GM19240 (cell line): ENCODE results near the gene AK5.
A peak's percentile ranks its signal among the peaks of the same experiment; 100 is the strongest.
"Not testable (repeated sequence)": the region's sequence is repeated elsewhere in the genome, so short reads cannot be mapped to it uniquely, and the experiment has no call there.

Source experiments
- DNase-seq: peaks from one replicate; pipeline ENCODE4 v3.0.0; 2011; ENCODE audit warnings: low spot score; ENCODE audit not compliant: insufficient read length

The AK5 gene

GRCh38 chr1:77498918-77499317, 217.1 kb downstream of the AK5 start:
- no peak for DNase-seq

GRCh38 chr1:77499466-77499865, 217.6 kb downstream of the AK5 start:
- DNase-seq = no peak

- no peak for DNase-seq
Measured at GRCh38 chr1:77504986-77505385, 223.2 kb downstream of the AK5 start.

GRCh38 chr1:77506771-77507170, 225.0 kb downstream of the AK5 start:
- DNase-seq = no peak

- no peak for DNase-seq
Measured at GRCh38 chr1:77509051-77509492, 227.3 kb downstream of the AK5 start.

- DNase-seq = no peak
Measured at GRCh38 chr1:77509898-77510297, 228.1 kb downstream of the AK5 start.

GRCh38 chr1:77511440-77511840, 229.6 kb downstream of the AK5 start:
- no peak for DNase-seq

GRCh38 chr1:77512650-77513049, 230.8 kb downstream of the AK5 start:
- DNase-seq = not testable (repeated sequence)

- DNase-seq = no peak
Measured at GRCh38 chr1:77513839-77514763, 232.3 kb downstream of the AK5 start.

- DNase-seq = no peak
Measured at GRCh38 chr1:77514921-77515776, 233.3 kb downstream of the AK5 start.

GRCh38 chr1:77516106-77516505, 234.3 kb downstream of the AK5 start:
- no peak for DNase-seq

GRCh38 chr1:77524038-77524437, 242.2 kb downstream of the AK5 start:
- no peak for DNase-seq

- DNase-seq = not testable (repeated sequence)
Measured at GRCh38 chr1:77531149-77531548, 249.3 kb downstream of the AK5 start.

GRCh38 chr1:77531596-77532280, 249.9 kb downstream of the AK5 start:
- DNase-seq = not testable (repeated sequence)

- no peak for DNase-seq
Measured at GRCh38 chr1:77532641-77533040, 250.8 kb downstream of the AK5 start.

GRCh38 chr1:77533660-77534305, 252.0 kb downstream of the AK5 start:
- DNase-seq = peak; percentile 47

- DNase-seq = no peak
Measured at GRCh38 chr1:77534456-77534855, 252.6 kb downstream of the AK5 start.

- no peak for DNase-seq
Measured at GRCh38 chr1:77536813-77537212, 255.0 kb downstream of the AK5 start.

- DNase-seq = no peak
Measured at GRCh38 chr1:77538956-77539518, 257.2 kb downstream of the AK5 start.

GRCh38 chr1:77539519-77540142, 257.8 kb downstream of the AK5 start:
- DNase-seq = no peak
